H9 (cell line): Measurements from ENCODE around the gene FXYD3. TPM values are rescaled to one million over a fixed set of nuclear protein-coding genes. Genes with fewer than 3 reads are reported as not detected.

ENCODE experiments used
- DNase-seq: peaks from one replicate; pipeline ENCODE4 v3.0.0-alpha.2; 2017
- H2AFZ ChIP-seq: one replicate; pipeline ENCODE4 v1.6.1; 2013; ENCODE audit warnings: mild to moderate bottlenecking, low read length, control low read depth, moderate library complexity
- H2AK5ac ChIP-seq: 2 replicates; pipeline ENCODE4 v1.6.1; 2013; ENCODE audit warnings: low read length, control low read depth, mixed read lengths; ENCODE audit not compliant: insufficient read length
- H2BK120ac ChIP-seq: one replicate; pipeline ENCODE4 v1.6.1; 2013; ENCODE audit warnings: low read depth, mild to moderate bottlenecking, low read length, control low read depth, inconsistent platforms; ENCODE audit not compliant: poor library complexity, severe bottlenecking
- H2BK12ac ChIP-seq: 2 replicates; pipeline ENCODE4 v1.6.1; 2013; ENCODE audit warnings: low read length, control low read depth, mixed read lengths, low read depth; ENCODE audit not compliant: insufficient read length
- H2BK15ac ChIP-seq: 2 replicates; pipeline ENCODE4 v1.6.1; 2013; ENCODE audit warnings: low read depth, low read length, control low read depth
- H2BK20ac ChIP-seq: one replicate; pipeline ENCODE4 v1.6.1; 2013; ENCODE audit warnings: low read depth, mild to moderate bottlenecking, low read length, control low read depth, inconsistent platforms; ENCODE audit not compliant: poor library complexity, severe bottlenecking
- H2BK5ac ChIP-seq: 2 replicates; pipeline ENCODE4 v1.6.1; 2013; ENCODE audit warnings: low read length, control low read depth, mixed read lengths; ENCODE audit not compliant: insufficient read length
- H3K14ac ChIP-seq: 2 replicates; pipeline ENCODE4 v1.6.1; 2013; ENCODE audit warnings: low read length, control low read depth; ENCODE audit not compliant: insufficient read depth
- H3K18ac ChIP-seq: 2 replicates; pipeline ENCODE4 v1.6.1; 2013; ENCODE audit warnings: low read depth, mild to moderate bottlenecking, mixed read lengths, low read length, control low read depth; ENCODE audit not compliant: insufficient read length
- H3K23ac ChIP-seq: 2 replicates; pipeline ENCODE4 v1.6.1; 2013; ENCODE audit warnings: low read length, control low read depth, mixed read lengths, low read depth; ENCODE audit not compliant: insufficient read length
- H3K23me2 ChIP-seq: 2 replicates; pipeline ENCODE4 v1.6.1; 2013; ENCODE audit warnings: low read depth, mild to moderate bottlenecking, mixed read lengths, low read length, control low read depth; ENCODE audit not compliant: insufficient read length, poor library complexity, severe bottlenecking
- H3K27ac ChIP-seq: 2 replicates; pipeline ENCODE4 v1.5.1; 2013; ENCODE audit warnings: low read length, control low read depth, mixed read lengths, low read depth; ENCODE audit not compliant: insufficient read length
- H3K27me3 ChIP-seq: 2 replicates; pipeline ENCODE4 v1.6.1; 2013; ENCODE audit warnings: low read length, control low read depth, inconsistent platforms; ENCODE audit not compliant: insufficient read depth
- H3K4ac ChIP-seq: 2 replicates; pipeline ENCODE4 v1.6.1; 2013; ENCODE audit warnings: low read depth, mild to moderate bottlenecking, control low read depth, inconsistent platforms, low read length, moderate library complexity
- H3K4me1 ChIP-seq: 2 replicates; pipeline ENCODE4 v1.6.1; 2013; ENCODE audit warnings: low read length, control low read depth, inconsistent platforms; ENCODE audit not compliant: insufficient read depth
- H3K4me2 ChIP-seq: 2 replicates; pipeline ENCODE4 v1.6.1; 2013; ENCODE audit warnings: low read length, control low read depth, mixed read lengths; ENCODE audit not compliant: insufficient read length, insufficient read depth
- H3K56ac ChIP-seq: 2 replicates; pipeline ENCODE4 v1.6.1; 2013; ENCODE audit warnings: low read depth, mild to moderate bottlenecking, mixed read lengths, low read length, control low read depth; ENCODE audit not compliant: insufficient read length
- H3K79me1 ChIP-seq: 2 replicates; pipeline ENCODE4 v1.6.1; 2013; ENCODE audit warnings: low read depth, mild to moderate bottlenecking, moderate library complexity, low read length, control low read depth, inconsistent platforms; ENCODE audit not compliant: insufficient read depth, poor library complexity, severe bottlenecking
- H3K79me2 ChIP-seq: 2 replicates; pipeline ENCODE4 v1.6.1; 2013; ENCODE audit warnings: low read length, control low read depth, inconsistent platforms; ENCODE audit not compliant: insufficient read depth
- H3K9ac ChIP-seq: 2 replicates; pipeline ENCODE4 v1.6.1; 2013; ENCODE audit warnings: low read length, control low read depth, mixed read lengths; ENCODE audit not compliant: insufficient read length; ENCODE audit errors: extremely low read depth
- H3K9me3 ChIP-seq: one replicate; pipeline ENCODE4 v1.6.1; 2013; ENCODE audit warnings: low read depth, low read length, inconsistent platforms; ENCODE audit not compliant: control insufficient read depth
- H3T11ph ChIP-seq: one replicate; pipeline ENCODE4 v1.6.1; 2013; ENCODE audit warnings: mild to moderate bottlenecking, low read length, control low read depth, inconsistent platforms
- H4K20me1 ChIP-seq: one replicate; pipeline ENCODE4 v1.6.1; 2013; ENCODE audit not compliant: control insufficient read depth, insufficient read length, insufficient read depth
- H4K5ac ChIP-seq: 2 replicates; pipeline ENCODE4 v1.6.1; 2013; ENCODE audit warnings: low read depth, mild to moderate bottlenecking, mixed read lengths, low read length, control low read depth; ENCODE audit not compliant: insufficient read length
- H4K8ac ChIP-seq: replicated peaks from 2 replicates; pipeline ENCODE4 v1.6.1; 2013; ENCODE audit warnings: low read length, control low read depth, mixed read lengths, low read depth; ENCODE audit not compliant: insufficient read length
- H4K91ac ChIP-seq: 2 replicates; pipeline ENCODE4 v1.6.1; 2013; ENCODE audit warnings: low read depth, mild to moderate bottlenecking, moderate library complexity, mixed read lengths, low read length, control low read depth; ENCODE audit not compliant: insufficient read length
- H3K27ac Mint-ChIP-seq, 3 experiments: 2 replicates in 2 of 3; 3 replicates in 1 of 3; pipeline ENCODE4 v1.8.0; 2020 to 2021; ENCODE audit warnings: mixed read lengths in 3 of 3, mild to moderate bottlenecking in 1 of 3, moderate library complexity in 1 of 3
- H3K27me3 Mint-ChIP-seq: 2 replicates; pipeline ENCODE4 v1.8.0; 2021; ENCODE audit warnings: low read depth, mild to moderate bottlenecking, moderate library complexity, mixed read lengths
- H3K36me3 Mint-ChIP-seq, 3 experiments: 2 replicates in 2 of 3; 3 replicates in 1 of 3; pipeline ENCODE4 v1.8.0; 2020 to 2021; ENCODE audit warnings: low read depth in 3 of 3, mixed read lengths in 3 of 3; ENCODE audit not compliant: insufficient read depth in 1 of 3
- H3K4me1 Mint-ChIP-seq, 2 experiments: 2 replicates each; pipeline ENCODE4 v1.8.0; 2020; ENCODE audit warnings: mixed read lengths in 2 of 2
- H3K4me3 Mint-ChIP-seq, 2 experiments: 2 replicates in 1 of 2; 3 replicates in 1 of 2; pipeline ENCODE4 v1.8.0; 2020 to 2021; ENCODE audit warnings: mild to moderate bottlenecking in 2 of 2, mixed read lengths in 2 of 2, moderate library complexity in 1 of 2
- H3K9me3 Mint-ChIP-seq, 2 experiments: 2 replicates in 1 of 2; 3 replicates in 1 of 2; pipeline ENCODE4 v1.8.0; 2020; ENCODE audit warnings: mild to moderate bottlenecking in 2 of 2, mixed read lengths in 2 of 2, moderate library complexity in 1 of 2
- CTCF ChIP-seq: fragments of 200-600 bp; sonication (generic); conservative IDR thresholded peaks from 3 replicates; pipeline ENCODE4 v1.8.0; 2021; ENCODE audit warnings: antibody characterized with exemption, mild to moderate bottlenecking
- WGBS: extraction: QIAGEN DNeasy Blood & Tissue Kit; methylation state at CpG from one replicate; pipeline ENCODE4 v1.1.7; 2013; ENCODE audit warnings: missing lambda C conversion rate, low lambda C conversion rate, mixed read lengths; ENCODE audit not compliant: insufficient read length; ENCODE audit errors: extremely low coverage; 5-methylcytosine and 5-hydroxymethylcytosine counted together
- total RNA-seq: library from RNA; stranded (reverse); gene quantifications from 2 replicates; pipeline ENCODE4 v1.2.1, GENCODE V29; 2021

The FXYD3 gene
- total RNA-seq, 1 experiment from 2014 or later: 1.5 TPM

GRCh38 chr19:35155981-35156672, 40.5 kb downstream of the FXYD3 start:
- no peaks in the 10 kb centered on the region for H3K79me1 ChIP-seq
- no peak overlapping the region for H2BK12ac ChIP-seq
- H3K27ac Mint-ChIP-seq: no peak overlapping the region
- peak overlapping the region; percentile 68 for H3K4me2 ChIP-seq
- H4K91ac ChIP-seq: no peak overlapping the region
- no peak overlapping the region for H4K5ac ChIP-seq
- no peak overlapping the region for H2BK5ac ChIP-seq
- no peak overlapping the region for H4K8ac ChIP-seq
- peaks cover 2% of the 10 kb centered on the region; the same call in 1 of the 2 replicates for H3K4me1 ChIP-seq
- no peak overlapping the region for H2AFZ ChIP-seq
- no peak overlapping the region for H2AK5ac ChIP-seq
- H3K56ac ChIP-seq: no peak overlapping the region
- H3K27me3 Mint-ChIP-seq: peaks cover 2% of the 10 kb centered on the region; the same call in 1 of the 2 replicates
- no peak for DNase-seq
- no peak overlapping the region for H3K4ac ChIP-seq
- TF ChIP-seq CTCF: no peak
- H3K4me1 Mint-ChIP-seq: peaks cover 37 to 45% of the 10 kb centered on the region in 2 experiments
- H3K9me3 Mint-ChIP-seq: no peaks in the 10 kb centered on the region; a peak in 3 of 5 replicates
- H2BK120ac ChIP-seq: no peak overlapping the region
- no peak overlapping the region; the same call in 1 of the 2 replicates for H3K14ac ChIP-seq
- H4K20me1 ChIP-seq: no peaks in the 10 kb centered on the region
- peak overlapping the region; percentile 93 to 97 for H3K4me3 Mint-ChIP-seq
- H3K23ac ChIP-seq: no peak overlapping the region
- no peak overlapping the region for H3K27ac ChIP-seq
- no peak overlapping the region for H3K18ac ChIP-seq
- peaks cover 19% of the 10 kb centered on the region for H3K23me2 ChIP-seq
- no peak overlapping the region for H2BK20ac ChIP-seq
- H3K27me3 ChIP-seq: no peaks in the 10 kb centered on the region
- no peaks in the 10 kb centered on the region for H3K9me3 ChIP-seq
- WGBS: no CpG with 5 or more reads among the region's 6 CpGs
- no peak overlapping the region for H3K9ac ChIP-seq
- H3K36me3 Mint-ChIP-seq: peaks cover 30 to 40% (median 34%) of the 10 kb centered on the region in 3 experiments; a peak in 6 of 7 replicates
- no peak overlapping the region for H2BK15ac ChIP-seq
- H3T11ph ChIP-seq: no peak overlapping the region
- no peaks in the 10 kb centered on the region; the same call in 1 of the 2 replicates for H3K79me2 ChIP-seq
